HepG2 (cell line): ENCODE results near the gene ELOVL2. TPM values are rescaled to one million over a fixed set of nuclear protein-coding genes. Genes with fewer than 3 reads are reported as not detected.

Experiments
- GFI1 ChIP-seq: sonication (generic); formaldehyde crosslinking; IDR thresholded peaks from 2 replicates; pipeline ENCODE4 v1.5.0; 2020; ENCODE audit warnings: missing genetic modification reagents, mild to moderate bottlenecking, borderline replicate concordance
- HNF1A ChIP-seq, 2 experiments: sonication (generic) in 1 of 2; formaldehyde crosslinking in 1 of 2; IDR thresholded peaks; 2 replicates each; pipeline versions ENCODE4 v1.4.0 to v1.6.1; 2016 to 2020; ENCODE audit warnings: borderline replicate concordance in 1 of 2, low read depth in 1 of 2, mild to moderate bottlenecking in 1 of 2, missing genetic modification reagents in 1 of 2
- RBM39 ChIP-seq: fragments of 200-400 bp; formaldehyde crosslinking; IDR thresholded peaks from one replicate; pipeline ENCODE4 v1.6.1; 2018; ENCODE audit warnings: antibody characterized with exemption, mild to moderate bottlenecking, low read depth, low read length; ENCODE audit not compliant: poor library complexity, severe bottlenecking
- RXRA ChIP-seq: sonication (generic); formaldehyde crosslinking; IDR thresholded peaks from 2 replicates; pipeline ENCODE4 v1.5.1; 2020; ENCODE audit warnings: missing genetic modification reagents
- SMC3 ChIP-seq: IDR thresholded peaks from 2 replicates; pipeline ENCODE4 v1.6.1; 2011; ENCODE audit warnings: low read length, improper control_type of control experiment
- STAG1 ChIP-seq: sonication (generic); formaldehyde crosslinking; IDR thresholded peaks from 2 replicates; pipeline ENCODE4 v1.4.0; 2020; ENCODE audit warnings: missing genetic modification reagents
- ZKSCAN5 ChIP-seq: sonication (generic); formaldehyde crosslinking; IDR thresholded peaks from 2 replicates; pipeline ENCODE4 v1.5.1; 2020; ENCODE audit warnings: mild to moderate bottlenecking, missing genetic modification reagents
- ZNF354B ChIP-seq: sonication (generic); formaldehyde crosslinking; IDR thresholded peaks from 2 replicates; pipeline ENCODE4 v1.8.0; 2022; ENCODE audit warnings: mild to moderate bottlenecking, missing genetic modification reagents
- ZNF552 ChIP-seq: sonication (generic); formaldehyde crosslinking; IDR thresholded peaks from 2 replicates; pipeline ENCODE4 v1.9.0; 2022; ENCODE audit warnings: missing genetic modification reagents, mild to moderate bottlenecking, borderline replicate concordance
- ZNF646 ChIP-seq: sonication (generic); formaldehyde crosslinking; IDR thresholded peaks from 2 replicates; pipeline ENCODE4 v1.9.0; 2021; ENCODE audit warnings: mild to moderate bottlenecking, missing genetic modification reagents
- ZNF775 ChIP-seq: sonication (generic); formaldehyde crosslinking; IDR thresholded peaks from 2 replicates; pipeline ENCODE4 v1.4.0; 2020; ENCODE audit warnings: missing genetic modification reagents, mild to moderate bottlenecking, moderate library complexity, borderline replicate concordance
- ZZZ3 ChIP-seq: sonication (generic); formaldehyde crosslinking; IDR thresholded peaks from 2 replicates; pipeline ENCODE4 v1.4.0; 2020; ENCODE audit warnings: missing genetic modification reagents, mild to moderate bottlenecking, borderline replicate concordance
- polyA plus RNA-seq, 8 experiments: library from polyadenylated mRNA; depleted of rRNA in 3 of 8; stranded (reverse) in 7 of 8; unstranded in 1 of 8; fragments of >200 nt; fragmentation: Illumina TruSeq in 4 of 8; extraction: Trizol in 4 of 8; gene quantifications; 2 replicates each; pipeline versions ENCODE4 v1.2.1 to v1.2.3, GENCODE V29; 2011 to 2016; ENCODE audit warnings: low read depth in 4 of 8, missing spikeins in 1 of 8, mixed read lengths in 1 of 8; ENCODE audit not compliant: insufficient read depth in 1 of 8
- total RNA-seq, 5 experiments: library from RNA; depleted of rRNA; stranded (reverse); fragments of >200 nt; fragmentation: Illumina TruSeq; extraction: Trizol; gene quantifications; 2 replicates each; pipeline ENCODE4 v1.2.3, GENCODE V29; 2016; ENCODE audit warnings: low read depth in 1 of 5

The ELOVL2 gene
- total and polyA plus RNA-seq, 2 of the 13 experiments (the other 11 are each of a cell fraction or from before 2014, with no cell fraction given), result 43.6 to 65.4 TPM

- TF ChIP-seq ZNF646 (CRISPR knock-in tag) (0 out of 2 replicates have a peak, but pooled peaks have one; percentile 30), ZNF354B (no peak), RXRA (no peak), ZNF775 (CRISPR knock-in tag) (no peak), GFI1 (CRISPR knock-in tag) (0 out of 2 replicates have a peak, but pooled peaks have one; percentile 13), SMC3 (0 out of 2 replicates have a peak, but pooled peaks have one; percentile 30), ZNF552 (CRISPR knock-in tag) (no peak), STAG1 (CRISPR knock-in tag) (0 out of 2 replicates have a peak, but pooled peaks have one; percentile 9), RBM39 (no peak), ZKSCAN5 (CRISPR knock-in tag) (no peak), HNF1A (IDR thresholded peaks at IDR 0.05; ENCODE audit: low read depth) (no peak), HNF1A (CRISPR knock-in tag; IDR thresholded peaks at IDR 0.05; ENCODE audit: borderline replicate concordance) (no peak), ZZZ3 (no peak)
These were observed 30.4 kb downstream of the ELOVL2 start (continued) for GRCh38 chr6:11013721-11014070.
